Astrocyte (in vitro differentiated cells and primary cell): ENCODE measurements around the gene TTC8.

ENCODE experiments used
- CTCF ChIP-seq: IDR thresholded peaks from 2 replicates; pipeline ENCODE4 v1.5.1; 2011; ENCODE audit warnings: low read depth, mild to moderate bottlenecking, inconsistent platforms, low read length, moderate library complexity; ENCODE audit not compliant: insufficient read depth
- EZH2 ChIP-seq: IDR thresholded peaks from 2 replicates; pipeline ENCODE4 v1.6.1; 2012; ENCODE audit warnings: mild to moderate bottlenecking, low read length, inconsistent platforms; ENCODE audit not compliant: insufficient read depth

- TF ChIP-seq CTCF = no peak
- no peak for TF ChIP-seq EZH2
These were observed 25.3 kb downstream of the TTC8 start for GRCh38 chr14:88849716-88850115.
